ENCODE results near the gene CUX1.

The CUX1 gene

DNA sequence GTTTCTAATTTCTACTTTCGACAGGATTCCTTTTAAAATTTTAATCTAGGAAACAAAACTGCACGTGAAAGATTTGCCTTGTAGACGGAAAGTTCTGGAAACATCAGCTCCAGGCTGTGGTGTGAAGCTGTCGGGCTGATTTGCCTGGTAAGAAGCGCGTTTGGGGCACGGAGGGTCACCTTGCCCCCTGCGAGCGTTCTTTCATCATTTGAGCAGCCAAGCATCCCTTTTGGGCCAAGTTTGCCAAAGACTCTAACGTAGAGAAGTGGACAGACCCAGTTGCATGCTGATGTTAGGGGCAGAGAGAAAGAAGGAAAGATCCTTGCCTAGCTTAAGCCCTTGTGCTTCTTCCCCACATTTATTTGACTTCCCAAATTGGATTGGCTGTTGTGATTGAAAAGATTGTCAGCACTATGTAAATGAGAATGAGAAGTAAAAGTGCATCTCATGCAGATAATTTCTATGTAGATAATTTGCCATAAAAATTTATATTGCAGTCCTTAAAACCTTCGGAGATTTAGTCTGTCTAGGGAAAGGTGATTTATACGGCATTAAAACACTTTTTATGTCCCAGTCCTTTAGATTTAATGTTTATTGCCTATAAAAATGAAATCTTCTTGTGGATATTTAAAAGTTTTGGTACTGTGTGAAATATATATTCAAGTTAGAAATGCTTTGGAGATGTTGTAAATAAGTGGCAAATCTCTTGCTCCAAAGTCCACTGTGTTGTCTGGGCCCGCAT is 76.1 kb downstream of the CUX1 start:
- H3K4me3 ChIP-seq (ENCODE audit: low read length), result no peak overlapping the region
- TF ChIP-seq, protein P1, sequence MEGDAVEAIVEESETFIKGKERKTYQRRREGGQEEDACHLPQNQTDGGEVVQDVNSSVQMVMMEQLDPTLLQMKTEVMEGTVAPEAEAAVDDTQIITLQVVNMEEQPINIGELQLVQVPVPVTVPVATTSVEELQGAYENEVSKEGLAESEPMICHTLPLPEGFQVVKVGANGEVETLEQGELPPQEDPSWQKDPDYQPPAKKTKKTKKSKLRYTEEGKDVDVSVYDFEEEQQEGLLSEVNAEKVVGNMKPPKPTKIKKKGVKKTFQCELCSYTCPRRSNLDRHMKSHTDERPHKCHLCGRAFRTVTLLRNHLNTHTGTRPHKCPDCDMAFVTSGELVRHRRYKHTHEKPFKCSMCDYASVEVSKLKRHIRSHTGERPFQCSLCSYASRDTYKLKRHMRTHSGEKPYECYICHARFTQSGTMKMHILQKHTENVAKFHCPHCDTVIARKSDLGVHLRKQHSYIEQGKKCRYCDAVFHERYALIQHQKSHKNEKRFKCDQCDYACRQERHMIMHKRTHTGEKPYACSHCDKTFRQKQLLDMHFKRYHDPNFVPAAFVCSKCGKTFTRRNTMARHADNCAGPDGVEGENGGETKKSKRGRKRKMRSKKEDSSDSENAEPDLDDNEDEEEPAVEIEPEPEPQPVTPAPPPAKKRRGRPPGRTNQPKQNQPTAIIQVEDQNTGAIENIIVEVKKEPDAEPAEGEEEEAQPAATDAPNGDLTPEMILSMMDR (IDR thresholded peaks at IDR 0.05; ENCODE audit: insufficient read depth, low read depth, low read length, missing control alignments), result no peak
- no peak for DNase-seq (ENCODE audit: low read depth)

DNA sequence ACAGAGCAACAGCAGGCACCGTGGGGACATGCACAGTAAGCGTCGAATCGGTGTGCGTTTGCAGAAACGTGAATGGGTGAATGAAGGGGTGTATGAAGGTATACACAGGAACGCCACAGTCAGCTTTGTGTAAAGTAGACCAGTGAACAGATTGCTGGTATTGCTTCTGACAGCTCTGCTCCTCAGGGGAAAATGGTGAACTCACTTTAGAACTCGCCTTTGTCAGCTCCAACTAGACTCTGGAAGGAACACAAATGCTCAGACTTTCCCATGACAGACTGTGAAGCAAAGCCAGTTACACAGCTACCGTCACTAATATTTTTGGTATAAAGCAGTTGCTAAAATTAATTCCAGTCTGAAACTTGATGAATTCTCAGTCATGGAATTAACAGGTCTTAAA is 78.9 kb downstream of the CUX1 start:
- DNase-seq (ENCODE audit: low read depth), result no peak
- no peak overlapping the region for H3K4me3 ChIP-seq (ENCODE audit: low read length)
- TF ChIP-seq, protein P1 (IDR thresholded peaks at IDR 0.05; ENCODE audit: insufficient read depth, low read depth, low read length, missing control alignments), result no peak

- no peak overlapping the region for H3K4me3 ChIP-seq (ENCODE audit: low read length)
- DNase-seq (ENCODE audit: low read depth), result no peak
- TF ChIP-seq, protein P1 (IDR thresholded peaks at IDR 0.05; ENCODE audit: insufficient read depth, low read depth, low read length, missing control alignments), result no peak
Measured at GRCh38 chr7:101896941-101897340, 79.5 kb downstream of the CUX1 start.

DNA sequence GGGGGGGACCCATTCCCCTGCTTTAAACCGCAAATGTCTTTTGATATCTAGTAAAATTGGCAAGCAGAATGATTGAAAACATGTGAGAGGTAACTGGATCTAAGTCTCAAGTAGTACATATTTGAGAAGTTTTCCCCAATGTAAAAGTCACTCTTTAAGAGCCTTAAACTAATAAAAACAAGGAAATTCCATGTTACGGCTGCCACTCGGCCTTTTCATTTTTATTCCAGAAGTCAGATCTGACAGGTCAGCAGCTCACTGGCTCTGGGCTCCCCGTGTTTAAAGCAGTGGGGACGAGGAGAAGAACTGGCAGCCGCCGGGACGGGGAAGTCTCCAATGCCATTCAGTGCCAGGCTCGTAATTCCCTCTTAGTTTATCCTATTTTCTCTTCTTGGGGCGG is 80.7 kb downstream of the CUX1 start:
- H3K4me3 ChIP-seq (ENCODE audit: low read length), result no peak overlapping the region
- TF ChIP-seq, protein P1 (IDR thresholded peaks at IDR 0.05; ENCODE audit: insufficient read depth, low read depth, low read length, missing control alignments), result no peak
- DNase-seq (ENCODE audit: low read depth), result no peak

DNA sequence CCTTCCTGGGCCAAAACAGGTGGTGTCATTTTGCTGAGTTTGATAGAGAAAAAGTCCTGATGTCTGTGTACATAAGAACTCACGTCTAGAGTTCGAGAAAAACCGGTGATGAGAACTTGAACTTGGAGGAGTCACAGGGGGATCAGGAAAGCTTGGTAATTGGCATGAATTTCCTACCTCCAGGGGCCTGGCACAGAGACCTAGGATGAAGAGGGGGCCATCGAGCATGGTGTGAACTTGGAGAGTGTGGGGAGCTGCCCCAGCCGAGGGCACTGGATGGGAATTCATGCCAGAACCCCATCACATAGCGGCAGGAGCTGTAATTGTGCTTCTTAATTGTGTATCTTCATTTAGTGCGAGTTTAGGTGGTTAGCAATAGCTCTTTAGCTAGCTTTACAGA is 82.2 kb downstream of the CUX1 start:
- H3K4me3 ChIP-seq (ENCODE audit: low read length), result no peak overlapping the region
- TF ChIP-seq, protein P1 (IDR thresholded peaks at IDR 0.05; ENCODE audit: insufficient read depth, low read depth, low read length, missing control alignments), result no peak
- DNase-seq (ENCODE audit: low read depth), result no peak

DNA sequence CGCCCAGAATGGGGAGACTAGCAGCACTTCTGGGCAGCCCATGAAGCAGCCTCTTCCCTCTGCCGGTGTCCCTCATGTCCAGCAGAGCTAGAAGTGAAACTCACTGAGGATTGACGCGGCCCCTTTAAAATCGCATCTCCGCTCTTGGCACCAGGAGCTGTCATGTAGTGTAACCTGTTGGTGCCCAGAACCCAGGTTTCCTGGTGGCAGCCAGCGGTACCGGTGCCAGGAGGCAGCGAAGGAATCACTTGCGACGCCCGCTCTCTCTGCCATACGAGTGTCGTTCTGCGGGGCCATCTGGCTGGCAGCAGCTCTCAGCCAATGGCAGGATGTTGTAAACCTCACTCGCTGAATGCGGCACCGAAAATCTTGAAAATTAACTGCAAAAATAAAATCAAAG is 82.7 kb downstream of the CUX1 start:
- H3K4me3 ChIP-seq (ENCODE audit: low read length), result peak overlapping the region; percentile 11
- peak; percentile 26 for DNase-seq (ENCODE audit: low read depth)
- TF ChIP-seq, protein P1 (IDR thresholded peaks at IDR 0.05; ENCODE audit: insufficient read depth, low read depth, low read length, missing control alignments), result peak; percentile 27

Data from epithelial cell of esophagus (primary cell).